Calu3 (cell line): ENCODE data around the gene TULP3. TPM values are rescaled to one million over a fixed set of nuclear protein-coding genes. Genes with fewer than 3 reads are reported as not detected.

ENCODE experiments used
- BruUV-seq: library from RNA; stranded (reverse); fragments of 400-500 nt; replicated peaks from 2 replicates; lab custom pipeline; 2021; lab: Mats Ljungman, UMichigan
- CTCF ChIA-PET: fragments of 300-600 bp; sonication (Branson Sonifier 250); formaldehyde crosslinking; loops from one replicate; lab custom pipeline; 2022; ENCODE audit warnings: antibody characterized with exemption; lab: Charles Lee
- DNase-seq: peaks from one replicate; pipeline ENCODE4 v3.0.0; 2022
- H3K27ac Mint-ChIP-seq: one replicate; pipeline ENCODE4 v1.8.0; 2022; ENCODE audit warnings: mixed read lengths; ENCODE audit not compliant: unreplicated experiment
- H3K27me3 Mint-ChIP-seq: one replicate; pipeline ENCODE4 v1.8.0; 2022; ENCODE audit warnings: mixed read lengths; ENCODE audit not compliant: unreplicated experiment
- H3K36me3 Mint-ChIP-seq: one replicate; pipeline ENCODE4 v1.8.0; 2022; ENCODE audit warnings: mild to moderate bottlenecking, moderate library complexity, mixed read lengths; ENCODE audit not compliant: insufficient read depth, unreplicated experiment
- H3K4me1 Mint-ChIP-seq: one replicate; pipeline ENCODE4 v1.8.0; 2022; ENCODE audit warnings: mild to moderate bottlenecking, low read depth, mixed read lengths; ENCODE audit not compliant: unreplicated experiment
- H3K4me3 Mint-ChIP-seq: one replicate; pipeline ENCODE4 v1.8.0; 2022; ENCODE audit warnings: mild to moderate bottlenecking, low read depth, moderate library complexity, mixed read lengths; ENCODE audit not compliant: unreplicated experiment
- H3K9me3 Mint-ChIP-seq: one replicate; pipeline ENCODE4 v1.8.0; 2022; ENCODE audit warnings: low read depth, mixed read lengths; ENCODE audit not compliant: unreplicated experiment
- intact Hi-C: fragments of 100-400 bp; cut with micrococcal nuclease; formaldehyde crosslinking; loops from one replicate; pipeline ENCODE4 v1.10.0; 2022; ENCODE audit not compliant: unreplicated experiment
- total RNA-seq: library from RNA; stranded (reverse); gene quantifications from 2 replicates; pipeline ENCODE4 v1.2.3, GENCODE V29; 2022
- TF ChIP-seq, protein P1 (sequence below): fragments of 200-600 bp; IDR thresholded peaks from one replicate; pipeline ENCODE4 v1.8.0; 2022; ENCODE audit warnings: antibody characterized with exemption; ENCODE audit not compliant: unreplicated experiment

TULP3 gene
- total RNA-seq, 1 experiment from 2014 or later: 21.6 TPM

DNA sequence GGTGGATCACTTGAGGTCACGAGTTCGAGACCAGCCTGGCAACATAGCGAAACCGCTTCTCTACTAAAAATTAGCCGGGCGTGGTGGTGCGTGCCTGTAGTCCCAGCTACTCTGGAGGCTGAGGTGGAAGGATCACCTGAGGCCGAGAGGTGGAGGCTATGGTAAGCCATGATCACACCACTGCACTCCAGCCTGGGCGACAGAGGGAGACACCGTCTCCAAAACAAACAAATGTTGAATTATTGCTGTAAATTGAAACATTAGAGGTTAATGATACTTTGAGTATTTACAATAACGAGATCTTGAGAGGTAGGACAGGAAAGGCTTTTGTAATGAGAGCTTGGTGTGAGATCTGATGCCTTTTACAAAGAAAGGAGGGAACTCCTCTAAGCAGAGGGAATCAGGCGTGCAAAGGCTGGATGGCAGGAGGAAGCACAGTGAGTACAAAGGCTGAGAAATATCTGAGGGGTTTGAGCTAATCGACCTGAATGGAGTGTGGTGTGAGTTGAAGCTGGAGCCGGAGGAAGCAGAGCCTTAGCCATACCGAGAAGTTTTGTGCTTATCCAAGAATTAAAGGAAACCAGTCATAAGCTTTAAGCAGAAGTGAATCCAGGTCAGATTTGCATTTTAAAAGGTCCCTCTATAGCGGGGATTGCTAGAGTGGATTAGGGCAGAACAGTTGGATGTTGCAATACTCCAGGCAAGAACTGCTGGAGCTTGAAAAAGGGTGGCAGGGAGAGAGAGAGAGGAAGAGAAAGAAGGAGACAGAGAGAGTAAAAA lies 12.5 kb upstream of the TULP3 start:
- H3K36me3 Mint-ChIP-seq: peaks cover 39% of the 10 kb centered on the region
- H3K9me3 Mint-ChIP-seq: no peaks in the 10 kb centered on the region
- CTCF ChIA-PET: interaction anchor here (2.3 to 2.5 kb wide), 2 partner anchors 12 to 163 kb away, joined by 8 to 9 read pairs; partner anchors contain the start of gene TULP3
- peaks cover 22% of the 10 kb centered on the region for H3K4me1 Mint-ChIP-seq
- BruUV-seq: no TSS peak
- H3K27ac Mint-ChIP-seq: peak overlapping the region; percentile 87
- no peaks in the 10 kb centered on the region for H3K27me3 Mint-ChIP-seq
- TF ChIP-seq, protein P1, sequence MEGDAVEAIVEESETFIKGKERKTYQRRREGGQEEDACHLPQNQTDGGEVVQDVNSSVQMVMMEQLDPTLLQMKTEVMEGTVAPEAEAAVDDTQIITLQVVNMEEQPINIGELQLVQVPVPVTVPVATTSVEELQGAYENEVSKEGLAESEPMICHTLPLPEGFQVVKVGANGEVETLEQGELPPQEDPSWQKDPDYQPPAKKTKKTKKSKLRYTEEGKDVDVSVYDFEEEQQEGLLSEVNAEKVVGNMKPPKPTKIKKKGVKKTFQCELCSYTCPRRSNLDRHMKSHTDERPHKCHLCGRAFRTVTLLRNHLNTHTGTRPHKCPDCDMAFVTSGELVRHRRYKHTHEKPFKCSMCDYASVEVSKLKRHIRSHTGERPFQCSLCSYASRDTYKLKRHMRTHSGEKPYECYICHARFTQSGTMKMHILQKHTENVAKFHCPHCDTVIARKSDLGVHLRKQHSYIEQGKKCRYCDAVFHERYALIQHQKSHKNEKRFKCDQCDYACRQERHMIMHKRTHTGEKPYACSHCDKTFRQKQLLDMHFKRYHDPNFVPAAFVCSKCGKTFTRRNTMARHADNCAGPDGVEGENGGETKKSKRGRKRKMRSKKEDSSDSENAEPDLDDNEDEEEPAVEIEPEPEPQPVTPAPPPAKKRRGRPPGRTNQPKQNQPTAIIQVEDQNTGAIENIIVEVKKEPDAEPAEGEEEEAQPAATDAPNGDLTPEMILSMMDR: no peak
- DNase-seq: no peak
- H3K4me3 Mint-ChIP-seq: peak overlapping the region; percentile 75
- intact Hi-C loops: no loop called here

DNA sequence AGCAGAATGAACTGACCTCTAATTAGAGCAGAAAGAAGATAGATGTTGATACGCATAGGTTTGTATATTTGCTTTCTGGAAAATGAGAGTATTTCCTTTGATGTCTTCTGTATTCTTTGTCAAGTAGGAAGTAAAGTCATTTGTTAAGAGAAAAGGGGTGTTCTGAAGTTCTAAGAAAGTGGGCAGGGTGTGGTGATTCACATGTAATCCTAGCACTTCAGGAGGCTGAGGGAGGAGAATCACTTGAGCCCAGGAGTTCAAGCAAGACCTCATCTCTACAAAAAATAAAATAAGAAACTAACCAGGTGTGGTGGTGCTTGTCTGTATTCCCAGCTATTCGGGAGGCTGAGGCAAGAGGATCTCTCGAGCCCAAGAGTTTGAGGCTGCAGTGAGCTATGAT lies 10.8 kb upstream of the TULP3 start:
- BruUV-seq: no TSS peak
- TF ChIP-seq, protein P1: no peak
- Mint-ChIP-seq H3K27ac (no peak overlapping the region), H3K4me1 (peaks cover 29% of the 10 kb centered on the region), H3K4me3 (no peak overlapping the region), H3K9me3 (no peaks in the 10 kb centered on the region), H3K36me3 (peaks cover 45% of the 10 kb centered on the region), H3K27me3 (no peaks in the 10 kb centered on the region)
- CTCF ChIA-PET: no interaction called here
- no peak for DNase-seq
- intact Hi-C loops: no loop called here

- no peaks in the 10 kb centered on the region for H3K27me3 Mint-ChIP-seq
- no peaks in the 10 kb centered on the region for H3K9me3 Mint-ChIP-seq
- BruUV-seq: no TSS peak
- intact Hi-C loops: no loop called here
- DNase-seq: no peak
- CTCF ChIA-PET: interaction anchor here (0.7 to 1.7 kb wide), 10 partner anchors 27 to 760 kb away, joined by 3 to 11 read pairs (median 6); no protein-coding TSS in a partner anchor
- TF ChIP-seq, protein P1: no peak
- peaks cover 16% of the 10 kb centered on the region for H3K4me1 Mint-ChIP-seq
- H3K36me3 Mint-ChIP-seq: peaks cover 35% of the 10 kb centered on the region
- H3K4me3 Mint-ChIP-seq: no peak overlapping the region
- H3K27ac Mint-ChIP-seq: no peak overlapping the region
Measured at GRCh38 chr12:2884810-2885209, 5.9 kb upstream of the TULP3 start.

GRCh38 chr12:2886768-2887450 lies 3.8 kb upstream of the TULP3 start:
- intact Hi-C loops: no loop called here
- Mint-ChIP-seq H3K27ac (no peak overlapping the region), H3K27me3 (no peaks in the 10 kb centered on the region), H3K9me3 (no peaks in the 10 kb centered on the region), H3K4me1 (peaks cover 25% of the 10 kb centered on the region), H3K36me3 (peaks cover 56% of the 10 kb centered on the region), H3K4me3 (no peak overlapping the region)
- no peak for DNase-seq
- TF ChIP-seq, protein P1: no peak
- CTCF ChIA-PET: no interaction called here
- no TSS peak for BruUV-seq
